Suprapubic skin (tissue), 4 donors: ENCODE measurements around the gene NPAS3.

Source experiments
- CTCF ChIP-seq, 2 donors: fragments of 200-600 bp in 1 of 2; fragments of 450-650 bp in 1 of 2; sonication (generic) in 1 of 2; IDR thresholded peaks; one replicate each; pipeline ENCODE4 v1.5.1; 2016 to 2019; ENCODE audit warnings: antibody characterized with exemption in 2 of 2, mild to moderate bottlenecking in 1 of 2, moderate library complexity in 1 of 2
- EP300 ChIP-seq: sonication (generic); formaldehyde crosslinking; IDR thresholded peaks from one replicate; pipeline ENCODE4 v1.6.1; 2017; ENCODE audit warnings: antibody characterized with exemption
- POLR2A ChIP-seq, 2 donors: fragments of 450-650 bp; IDR thresholded peaks; one replicate each; pipeline ENCODE4 v1.6.1; 2017; ENCODE audit warnings: antibody characterized with exemption in 2 of 2, mild to moderate bottlenecking in 2 of 2, moderate library complexity in 2 of 2
- POLR2AphosphoS5 ChIP-seq, 3 donors: sonication (generic); formaldehyde crosslinking; IDR thresholded peaks; one replicate each; pipeline ENCODE4 v1.6.1; 2017; ENCODE audit warnings: antibody characterized with exemption in 3 of 3

- TF ChIP-seq CTCF (IDR thresholded peaks at IDR 0.05) (no peak), EP300 (no peak), POLR2A (IDR thresholded peaks at IDR 0.05) (no peak), POLR2AphosphoS5 (IDR thresholded peaks at IDR 0.05) (no peak)
Measured at GRCh38 chr14:33545696-33546095, 607.0 kb downstream of the NPAS3 start.
